COLO829 (cell line): ENCODE data around the gene IGSF3.
"Not testable (repeated sequence)": the region's sequence is repeated elsewhere in the genome, so short reads cannot be mapped to it uniquely, and the experiment has no call there.

ENCODE experiments used
- DNase-seq: peaks from one replicate; pipeline ENCODE4 v3.0.0; 2012; ENCODE audit warnings: low spot score

Gene IGSF3

GRCh38 chr1:116595946-116596741, 71.4 kb downstream of the IGSF3 start:
- not testable (repeated sequence) for DNase-seq

GRCh38 chr1:116595065-116595840, 72.3 kb downstream of the IGSF3 start:
- DNase-seq = not testable (repeated sequence)

GRCh38 chr1:116593977-116594376, 73.6 kb downstream of the IGSF3 start:
- DNase-seq = not testable (repeated sequence)

- DNase-seq = not testable (repeated sequence)
Observed at GRCh38 chr1:116593401-116593800, 74.1 kb downstream of the IGSF3 start.

GRCh38 chr1:116591951-116592605, 75.5 kb downstream of the IGSF3 start:
- not testable (repeated sequence) for DNase-seq

GRCh38 chr1:116591006-116591950, 76.3 kb downstream of the IGSF3 start:
- DNase-seq = not testable (repeated sequence)

- DNase-seq = not testable (repeated sequence)
Observed at GRCh38 chr1:116590359-116591005, 77.1 kb downstream of the IGSF3 start.

GRCh38 chr1:116589101-116589735, 78.3 kb downstream of the IGSF3 start:
- DNase-seq = not testable (repeated sequence)

- DNase-seq = no peak
Observed at GRCh38 chr1:116587501-116588227, 79.9 kb downstream of the IGSF3 start.

GRCh38 chr1:116586741-116587143, 80.8 kb downstream of the IGSF3 start:
- no peak for DNase-seq

GRCh38 chr1:116585886-116586285, 81.6 kb downstream of the IGSF3 start:
- no peak for DNase-seq

GRCh38 chr1:116581323-116581885, 86.1 kb downstream of the IGSF3 start:
- DNase-seq = no peak

- no peak for DNase-seq
Observed at GRCh38 chr1:116580446-116581322, 86.8 kb downstream of the IGSF3 start.

GRCh38 chr1:116579259-116579875, 88.2 kb downstream of the IGSF3 start:
- no peak for DNase-seq

- DNase-seq = no peak
Observed at GRCh38 chr1:116578581-116578980, 89.0 kb downstream of the IGSF3 start.

- DNase-seq = no peak
Observed at GRCh38 chr1:116577759-116578314, 89.7 kb downstream of the IGSF3 start.

GRCh38 chr1:116574581-116575291, 92.8 kb downstream of the IGSF3 start:
- DNase-seq = peak; percentile 83
